ENCODE data around the gene DDX56. TPM values are rescaled to one million over a fixed set of nuclear protein-coding genes. Genes with fewer than 3 reads are reported as not detected.

The DDX56 gene
- total and polyA plus RNA-seq, 2 of the 13 experiments (the other 11 are each of a cell fraction or from before 2014, with no cell fraction given) = 82.6 to 120 TPM

GRCh38 chr7:44561962-44562621 is 11.6 kb downstream of the DDX56 start (continued):
- TF ChIP-seq ZNF749 (CRISPR knock-in tag; IDR thresholded peaks at IDR 0.05; ENCODE audit: borderline replicate concordance) = no peak
- peak; percentile 56; the same call in 1 of the 2 replicates for TF ChIP-seq ETV5 (CRISPR knock-in tag; IDR thresholded peaks at IDR 0.05; ENCODE audit: borderline replicate concordance)
- TF ChIP-seq ZSCAN12 (CRISPR knock-in tag; IDR thresholded peaks at IDR 0.05) = no peak
- TF ChIP-seq POLR2A (IDR thresholded peaks at IDR 0.05; ENCODE audit: insufficient read depth in 1 of 2, low read depth in 2 of 2, low read length in 2 of 2) = peak in 1 of 2 experiments; percentile 21; a peak in 1 of 4 replicates
- peak; percentile 72 for TF ChIP-seq RARA (CRISPR knock-in tag; IDR thresholded peaks at IDR 0.05)
- peak; percentile 83 for TF ChIP-seq SAP130 (CRISPR knock-in tag; IDR thresholded peaks at IDR 0.05; ENCODE audit: low read depth)
- peak; percentile 60; the same call in 1 of the 2 replicates for TF ChIP-seq ZNF205 (CRISPR knock-in tag; IDR thresholded peaks at IDR 0.05)
- no peak for TF ChIP-seq NONO (IDR thresholded peaks at IDR 0.05)
- TF ChIP-seq NONO (CRISPR knock-in tag; conservative IDR thresholded peaks at IDR 0.05) = 0 out of 2 replicates have a peak, but pooled peaks have one; percentile 26
- TF ChIP-seq FOXO1 (CRISPR knock-in tag; IDR thresholded peaks at IDR 0.05) = peak; percentile 36; the same call in 1 of the 2 replicates
- peak; percentile 85 for TF ChIP-seq PAXIP1 (CRISPR knock-in tag; conservative IDR thresholded peaks at IDR 0.05)
- TF ChIP-seq MIXL1 (CRISPR knock-in tag; IDR thresholded peaks at IDR 0.05) = peak; percentile 53; the same call in 1 of the 2 replicates
- peak; percentile 73; the same call in 1 of the 2 replicates for TF ChIP-seq NFE2L1 (CRISPR knock-in tag; IDR thresholded peaks at IDR 0.05; ENCODE audit: borderline replicate concordance)
- 0 out of 2 replicates have a peak, but pooled peaks have one; percentile 54 for TF ChIP-seq ZFP1 (CRISPR knock-in tag; IDR thresholded peaks at IDR 0.05)
- TF ChIP-seq MYC (CRISPR knock-in tag; IDR thresholded peaks at IDR 0.05; ENCODE audit: borderline replicate concordance) = peak; percentile 55
- peak; percentile 79 for TF ChIP-seq FOXA3 (CRISPR knock-in tag; IDR thresholded peaks at IDR 0.05)
- peak; percentile 70; the same call in 1 of the 2 replicates for TF ChIP-seq PATZ1 (CRISPR knock-in tag; IDR thresholded peaks at IDR 0.05)
- TF ChIP-seq IRF2 (CRISPR knock-in tag; IDR thresholded peaks at IDR 0.05) = peak; percentile 60
- TF ChIP-seq RXRB (CRISPR knock-in tag; IDR thresholded peaks at IDR 0.05; ENCODE audit: borderline replicate concordance) = peak; percentile 76
- TF ChIP-seq NR2F1 (CRISPR knock-in tag; IDR thresholded peaks at IDR 0.05) = peak in 1 of 2 experiments; percentile 59; a peak in 3 of 4 replicates
- 0 out of 2 replicates have a peak, but pooled peaks have one; percentile 35 for TF ChIP-seq LCORL (IDR thresholded peaks at IDR 0.05)
- TF ChIP-seq LCORL (CRISPR knock-in tag; IDR thresholded peaks at IDR 0.05) = peak; percentile 88
- 0 out of 2 replicates have a peak, but pooled peaks have one; percentile 28 for TF ChIP-seq FOXP4 (CRISPR knock-in tag; IDR thresholded peaks at IDR 0.05)
- TF ChIP-seq MAFF (IDR thresholded peaks at IDR 0.05; ENCODE audit: low read depth, low read length) = peak; percentile 45

Data from HepG2 (cell line).